ENCODE data around the gene GRAMD1A. TPM values are rescaled to one million over a fixed set of nuclear protein-coding genes. Genes with fewer than 3 reads are reported as not detected.

Gene GRAMD1A
- polyA plus RNA-seq, 1 of the 3 experiments (the other 2 are of a cell fraction), result 81.9 TPM

GRCh38 chr19:35000338-35000646 lies 169 bp downstream of the GRAMD1A start:
- Histone ChIP-seq H3K9ac (peak overlapping the region; percentile 82; the same call in 1 of the 2 replicates), H3K9me3 (no peaks in the 10 kb centered on the region), H3K79me2 (ENCODE audit: insufficient read depth) (peaks cover 61% of the 10 kb centered on the region), H2AFZ (ENCODE audit: low read depth) (no peak overlapping the region; the same call in 1 of the 2 replicates), H3K27ac (ENCODE audit: low read depth in 2 of 2, low read length in 1 of 2) (peak overlapping the region in 1 of 2 experiments; percentile 75; a peak in 2 of 4 replicates), H3K27me3 (ENCODE audit: insufficient read depth) (no peaks in the 10 kb centered on the region), H4K20me1 (ENCODE audit: insufficient read depth) (peaks cover 27% of the 10 kb centered on the region), H3K4me1 (ENCODE audit: control insufficient read depth in 1 of 2, insufficient read depth in 2 of 2, low read depth in 1 of 2, low read length in 1 of 2) (peaks cover 7 to 16% of the 10 kb centered on the region in 2 experiments; a peak in 2 of 4 replicates), H3K4me2 (peak overlapping the region; percentile 98; the same call in 1 of the 2 replicates), H3K9me2 (no peaks in the 10 kb centered on the region), H3K36me3 (replicated peaks in 1 of 2; ENCODE audit: control insufficient read depth in 1 of 2, insufficient read depth in 2 of 2, low read length in 1 of 2) (no peaks in the 10 kb centered on the region), H3K4me3 (ENCODE audit: low read depth in 2 of 2, low read length in 1 of 2) (peak overlapping the region; percentile 68 to 79), H3F3A (replicated peaks; ENCODE audit: insufficient read depth) (no peaks in the 10 kb centered on the region)
- no peak for DNase-seq
- CTCF ChIA-PET, result interaction anchor here (1.0 to 2.7 kb wide), 4 partner anchors 11 to 73 kb away, joined by 3 to 16 read pairs (median 7); partner anchors contain the start of gene ZNF30
- POLR2A ChIA-PET, result interaction anchor here (0.7 to 2.5 kb wide), 4 partner anchors 9 to 38 kb away, joined by 3 to 8 read pairs (median 4); no protein-coding TSS in a partner anchor
- WGBS (ENCODE audit: low lambda C conversion rate), result 0% methylated on average over 11 of the region's 37 CpGs
- TF ChIP-seq RAD21 (IDR thresholded peaks at IDR 0.05; ENCODE audit: low read length) (no peak), POLR2AphosphoS5 (IDR thresholded peaks at IDR 0.05; ENCODE audit: low read depth, low read length) (no peak), NRF1 (IDR thresholded peaks at IDR 0.05; ENCODE audit: low read depth, low read length) (peak; percentile 39; the same call in 1 of the 2 replicates)

GRCh38 chr19:35000647-35001501 lies 751 bp downstream of the GRAMD1A start:
- H4K20me1 ChIP-seq (ENCODE audit: insufficient read depth), result peaks cover 33% of the 10 kb centered on the region
- 0 out of 2 replicates have a peak, but pooled peaks have one; percentile 17 for TF ChIP-seq GABPA (IDR thresholded peaks at IDR 0.05; ENCODE audit: low read depth)
- TF ChIP-seq MXI1 (IDR thresholded peaks at IDR 0.05; ENCODE audit: low read depth, low read length), result peak; percentile 85
- TF ChIP-seq USF2 (IDR thresholded peaks at IDR 0.05; ENCODE audit: borderline replicate concordance, low read depth, low read length), result no peak
- no peaks in the 10 kb centered on the region for H3K9me2 ChIP-seq
- H3K4me3 ChIP-seq (ENCODE audit: low read depth in 2 of 2, low read length in 1 of 2), result peak overlapping the region; percentile 68 to 79
- peaks cover 0 to 2% of the 10 kb centered on the region in 2 experiments for H3K36me3 ChIP-seq (replicated peaks in 1 of 2; ENCODE audit: control insufficient read depth in 1 of 2, insufficient read depth in 2 of 2, low read length in 1 of 2)
- ChIA-PET CTCF (interaction anchor here (0.9 to 2.7 kb wide), 7 partner anchors 11 to 162 kb away, joined by 3 to 16 read pairs (median 5); partner anchors contain the start of gene FXYD3), POLR2A (interaction anchor here (0.7 to 2.5 kb wide), 5 partner anchors 8 to 38 kb away, joined by 3 to 8 read pairs (median 4); no protein-coding TSS in a partner anchor)
- H3K9ac ChIP-seq, result peak overlapping the region; percentile 82
- DNase-seq, result peak; percentile 53
- no peak overlapping the region for H2AFZ ChIP-seq (ENCODE audit: low read depth)
- no peaks in the 10 kb centered on the region for H3K27me3 ChIP-seq (ENCODE audit: insufficient read depth)
- H3K79me2 ChIP-seq (ENCODE audit: insufficient read depth), result peaks cover 67% of the 10 kb centered on the region
- WGBS (ENCODE audit: low lambda C conversion rate), result 7% methylated on average over 14 of the region's 46 CpGs
- no peaks in the 10 kb centered on the region for H3K9me3 ChIP-seq
- H3F3A ChIP-seq (replicated peaks; ENCODE audit: insufficient read depth), result no peaks in the 10 kb centered on the region
- peak overlapping the region; percentile 98 for H3K4me2 ChIP-seq
- peak overlapping the region; percentile 49 to 75; a peak in 3 of 4 replicates for H3K27ac ChIP-seq (ENCODE audit: low read depth in 2 of 2, low read length in 1 of 2)
- peaks cover 7 to 16% of the 10 kb centered on the region in 2 experiments; a peak in 2 of 4 replicates for H3K4me1 ChIP-seq (ENCODE audit: control insufficient read depth in 1 of 2, insufficient read depth in 2 of 2, low read depth in 1 of 2, low read length in 1 of 2)

- DNase-seq, result peak; percentile 19
- H3F3A ChIP-seq (replicated peaks; ENCODE audit: insufficient read depth), result no peaks in the 10 kb centered on the region
- H3K4me2 ChIP-seq, result no peak overlapping the region
- H3K36me3 ChIP-seq (replicated peaks in 1 of 2; ENCODE audit: control insufficient read depth in 1 of 2, insufficient read depth in 2 of 2, low read length in 1 of 2), result peaks cover 0 to 2% of the 10 kb centered on the region in 2 experiments
- 93% methylated on average over 11 of the region's 11 CpGs for WGBS (ENCODE audit: low lambda C conversion rate)
- H3K79me2 ChIP-seq (ENCODE audit: insufficient read depth), result peaks cover 77% of the 10 kb centered on the region
- H3K9ac ChIP-seq, result peak overlapping the region; percentile 82; the same call in 1 of the 2 replicates
- peaks cover 7 to 16% of the 10 kb centered on the region in 2 experiments; a peak in 2 of 4 replicates for H3K4me1 ChIP-seq (ENCODE audit: control insufficient read depth in 1 of 2, insufficient read depth in 2 of 2, low read depth in 1 of 2, low read length in 1 of 2)
- H3K9me3 ChIP-seq, result no peaks in the 10 kb centered on the region
- no peaks in the 10 kb centered on the region for H3K27me3 ChIP-seq (ENCODE audit: insufficient read depth)
- POLR2A ChIA-PET, result interaction anchor here (1.3 kb wide), 1 partner anchor 39 kb away, joined by 4 read pairs; no protein-coding TSS in a partner anchor
- CTCF ChIA-PET, result interaction anchor here (0.9 to 2.7 kb wide), 6 partner anchors 10 to 164 kb away, joined by 3 to 16 read pairs (median 5); partner anchors contain the start of gene FXYD3
- 0 out of 4 replicates have a peak overlapping the region, but pooled peaks of 1 of the 2 experiments have one; percentile 79 for H3K4me3 ChIP-seq (ENCODE audit: low read depth in 2 of 2, low read length in 1 of 2)
- peaks cover 45% of the 10 kb centered on the region for H4K20me1 ChIP-seq (ENCODE audit: insufficient read depth)
- H3K27ac ChIP-seq (ENCODE audit: low read depth in 2 of 2, low read length in 1 of 2), result no peak overlapping the region
- H3K9me2 ChIP-seq, result no peaks in the 10 kb centered on the region
- no peak overlapping the region for H2AFZ ChIP-seq (ENCODE audit: low read depth)
- TF ChIP-seq USF2 (IDR thresholded peaks at IDR 0.05; ENCODE audit: borderline replicate concordance, low read depth, low read length) (no peak), FOXM1 (IDR thresholded peaks at IDR 0.05; ENCODE audit: low read depth) (no peak), FOSL2 (IDR thresholded peaks at IDR 0.05; ENCODE audit: borderline replicate concordance, low read depth) (no peak), RFX5 (IDR thresholded peaks at IDR 0.05; ENCODE audit: low read length) (no peak), MEF2A (IDR thresholded peaks at IDR 0.05; ENCODE audit: borderline replicate concordance, low read depth) (no peak), PBX3 (IDR thresholded peaks at IDR 0.05) (no peak), RXRA (IDR thresholded peaks at IDR 0.05; ENCODE audit: borderline replicate concordance, low read depth) (no peak), SIN3A (IDR thresholded peaks at IDR 0.05; ENCODE audit: borderline replicate concordance, low read depth, low read length) (no peak), MAX (IDR thresholded peaks at IDR 0.05; ENCODE audit: low read depth) (no peak), EZH2phosphoT487 (IDR thresholded peaks at IDR 0.05; ENCODE audit: borderline replicate concordance, low read depth) (no peak), TCF12 (IDR thresholded peaks at IDR 0.05) (no peak)
Measured at GRCh38 chr19:35002037-35002535, 2.0 kb downstream of the GRAMD1A start.

Data from SK-N-SH (cell line).